Tibial nerve (tissue), 4 donors: ENCODE results near the gene EXD3. TPM values are rescaled to one million over a fixed set of nuclear protein-coding genes. Genes with fewer than 3 reads are reported as not detected.
"Not testable (repeated sequence)": the region's sequence is repeated elsewhere in the genome, so short reads cannot be mapped to it uniquely, and the experiment has no call there.

Experiments
- DNase-seq, 2 donors: peaks; one replicate each; pipeline ENCODE4 v3.0.0-alpha.2; 2019; ENCODE audit warnings: low spot score in 2 of 2
- H3K27ac ChIP-seq, 4 donors: fragments of 200-600 bp; sonication (generic) in 3 of 4; one replicate each; pipeline ENCODE4 v1.5.1; 2017 to 2019; ENCODE audit warnings: mild to moderate bottlenecking in 1 of 4
- H3K27me3 ChIP-seq, 2 donors: fragments of 200-600 bp; sonication (generic) in 1 of 2; one replicate each; pipeline versions ENCODE4 v1.5.1 to v1.6.0; 2017 to 2019
- H3K36me3 ChIP-seq, 3 donors: fragments of 200-600 bp; sonication (generic); one replicate each; pipeline ENCODE4 v1.5.1; 2018 to 2019
- H3K4me1 ChIP-seq, 4 donors: fragments of 200-600 bp; sonication (generic) in 3 of 4; one replicate each; pipeline ENCODE4 v1.5.1; 2017 to 2019
- H3K4me3 ChIP-seq, 4 donors: fragments of 200-600 bp; sonication (generic) in 3 of 4; one replicate each; pipeline ENCODE4 v1.5.1; 2017 to 2019; ENCODE audit warnings: mild to moderate bottlenecking in 1 of 4, moderate library complexity in 1 of 4
- H3K9me3 ChIP-seq, 4 donors: fragments of 200-600 bp; sonication (generic) in 3 of 4; one replicate each; pipeline ENCODE4 v1.5.1; 2017 to 2019
- CTCF ChIP-seq, 5 experiments: fragments of 200-600 bp in 3 of 5; fragments of 450-650 bp in 2 of 5; sonication (generic) in 3 of 5; IDR thresholded peaks; one replicate each; pipeline ENCODE4 v1.5.1; 2016 to 2019; ENCODE audit warnings: antibody characterized with exemption in 5 of 5, mild to moderate bottlenecking in 3 of 5, moderate library complexity in 2 of 5
- EP300 ChIP-seq, 2 donors: sonication (generic); formaldehyde crosslinking; IDR thresholded peaks; one replicate each; pipeline ENCODE4 v1.6.1; 2017; ENCODE audit warnings: antibody characterized with exemption in 2 of 2, mild to moderate bottlenecking in 1 of 2
- POLR2A ChIP-seq, 2 donors: fragments of 450-650 bp; IDR thresholded peaks; one replicate each; pipeline ENCODE4 v1.6.1; 2017; ENCODE audit warnings: antibody characterized with exemption in 2 of 2, mild to moderate bottlenecking in 2 of 2, moderate library complexity in 2 of 2
- WGBS, 2 donors: methylation state at CpG; one replicate each; pipeline ENCODE4 v1.1.5; 2018; 5-methylcytosine and 5-hydroxymethylcytosine counted together
- total RNA-seq, 4 donors: library from RNA; depleted of rRNA; stranded (reverse); fragments of >200 nt; gene quantifications; one replicate each; pipeline ENCODE4 v1.1.0, GENCODE V29; 2016

EXD3 gene
- total RNA-seq, 4 donors from 2014 or later = 27.6 to 99.9 (median 55.2) TPM

- peaks cover 0 to 74% (median 11%) of the 10 kb centered on the region in 3 donors for H3K36me3 ChIP-seq
- H3K9me3 ChIP-seq = no peaks in the 10 kb centered on the region
- WGBS, 2 donors = 72 to 85% methylated on average over 10 of the region's 10 CpGs
- DNase-seq = no peak
- peaks cover 0 to 4% (median 0%) of the 10 kb centered on the region in 4 donors for H3K4me1 ChIP-seq
- TF ChIP-seq POLR2A (IDR thresholded peaks at IDR 0.05) (no peak), EP300 (IDR thresholded peaks at IDR 0.05) (no peak), CTCF (IDR thresholded peaks at IDR 0.05) (no peak)
- H3K27ac ChIP-seq = no peak overlapping the region
- no peak overlapping the region for H3K4me3 ChIP-seq
- H3K27me3 ChIP-seq = no peaks in the 10 kb centered on the region
Observed at GRCh38 chr9:137263506-137263905, 159.5 kb downstream of the EXD3 start.

- 87 to 90% methylated on average over 24 of the region's 24 CpGs for WGBS, 2 donors
- H3K9me3 ChIP-seq = no peaks in the 10 kb centered on the region
- H3K4me1 ChIP-seq = peaks cover 0 to 4% (median 0%) of the 10 kb centered on the region in 4 donors
- no peaks in the 10 kb centered on the region for H3K27me3 ChIP-seq
- no peak overlapping the region for H3K4me3 ChIP-seq
- no peak for DNase-seq
- H3K27ac ChIP-seq = no peak overlapping the region
- TF ChIP-seq EP300 (IDR thresholded peaks at IDR 0.05) (no peak), CTCF (IDR thresholded peaks at IDR 0.05) (no peak), POLR2A (IDR thresholded peaks at IDR 0.05) (no peak)
- H3K36me3 ChIP-seq = peaks cover 0 to 74% (median 11%) of the 10 kb centered on the region in 3 donors
Observed at GRCh38 chr9:137262909-137263285, 160.1 kb downstream of the EXD3 start.

GRCh38 chr9:137262173-137262908 is 160.6 kb downstream of the EXD3 start:
- 36 to 41% methylated on average over 15 of the region's 15 CpGs for WGBS, 2 donors
- H3K4me3 ChIP-seq, H3K4me1 ChIP-seq, H3K9me3 ChIP-seq, DNase-seq, H3K27me3 ChIP-seq, H3K27ac ChIP-seq: not testable (repeated sequence)
- TF ChIP-seq CTCF (IDR thresholded peaks at IDR 0.05) = peak; percentile 24 to 36 (median 28)
- H3K36me3 ChIP-seq = peaks cover 0 to 72% (median 11%) of the 10 kb centered on the region in 3 donors

Other genes starting within 250 kb of the EXD3 start
- gene ANAPC2, start 234.6 kb downstream of the EXD3 start, total RNA-seq = 10 to 100 TPM; 41.6 to 73.0 (median 58.9) TPM
- gene SSNA1, start 234.5 kb downstream of the EXD3 start, total RNA-seq = 10 to 100 TPM; 37.3 to 73.9 (median 53.5) TPM
- gene TPRN, start 222.4 kb downstream of the EXD3 start, total RNA-seq = 10 to 100 TPM in 1 of 4 donors, 1 to 10 TPM in 3; 6.8 to 12.3 (median 8.9) TPM
- 10 to 100 TPM; 23.1 to 47.9 (median 30.0) TPM for gene TMEM203, start 217.5 kb downstream of the EXD3 start, total RNA-seq
- 10 to 100 TPM in 3 of 4 donors, 1 to 10 TPM in 1; 9.4 to 20.1 (median 14.3) TPM for gene NDOR1, start 217.5 kb downstream of the EXD3 start, total RNA-seq
- 1 to 10 TPM in 3 of 4 donors, under 1 TPM in 1; 0.63 to 8.1 (median 1.5) TPM for gene RNF208, start 200.9 kb downstream of the EXD3 start, total RNA-seq
- gene CYSRT1, start 198.0 kb downstream of the EXD3 start, total RNA-seq = not detected
- gene RNF224, start 195.7 kb downstream of the EXD3 start, total RNA-seq = not detected
- not detected for gene SLC34A3, start 192.3 kb downstream of the EXD3 start, total RNA-seq
- gene TUBB4B, start 181.9 kb downstream of the EXD3 start, total RNA-seq = 100 to 1,000 TPM; 102 to 190 (median 161) TPM
- gene STPG3, start 171.9 kb downstream of the EXD3 start, total RNA-seq = not detected
- 10 to 100 TPM; 29.7 to 52.0 (median 38.7) TPM for gene NELFB, start 167.8 kb downstream of the EXD3 start, total RNA-seq
- gene TOR4A, start 145.4 kb downstream of the EXD3 start, total RNA-seq = 10 to 100 TPM in 1 of 4 donors, 1 to 10 TPM in 3; 3.3 to 11.4 (median 4.3) TPM
- gene NRARP, start 120.9 kb downstream of the EXD3 start, total RNA-seq = 10 to 100 TPM in 1 of 4 donors, 1 to 10 TPM in 3; 3.1 to 13.5 (median 3.9) TPM
- gene NOXA1, start 231 bp upstream of the EXD3 start, total RNA-seq = 10 to 100 TPM in 2 of 4 donors, 1 to 10 TPM in 2; 6.3 to 11.4 (median 10.1) TPM
- not detected for gene ENTPD8, start 18.2 kb upstream of the EXD3 start, total RNA-seq
- 100 to 1,000 TPM; 219 to 297 (median 270) TPM for gene NSMF, start 36.2 kb upstream of the EXD3 start, total RNA-seq
- 10 to 100 TPM; 12.0 to 25.2 (median 18.7) TPM for gene PNPLA7, start 127.2 kb upstream of the EXD3 start, total RNA-seq
- gene MRPL41, start 128.7 kb upstream of the EXD3 start, total RNA-seq = 100 to 1,000 TPM in 1 of 4 donors, 10 to 100 TPM in 3; 77.1 to 161 (median 98.3) TPM
- gene DPH7, start 155.8 kb upstream of the EXD3 start, total RNA-seq = 10 to 100 TPM; 40.8 to 61.5 (median 42.4) TPM
- gene ZMYND19, start 167.3 kb upstream of the EXD3 start, total RNA-seq = 10 to 100 TPM; 13.8 to 17.4 (median 15.8) TPM
- gene ARRDC1, start 182.5 kb upstream of the EXD3 start, total RNA-seq = 10 to 100 TPM; 26.4 to 83.1 (median 50.1) TPM
- 100 to 1,000 TPM in 3 of 4 donors, 10 to 100 TPM in 1; 96.4 to 136 (median 118) TPM for gene EHMT1, start 195.8 kb upstream of the EXD3 start, total RNA-seq